ENCODE measurements around the gene NKTR. TPM values are rescaled to one million over a fixed set of nuclear protein-coding genes. Genes with fewer than 3 reads are reported as not detected.
A peak's percentile ranks its signal among the peaks of the same experiment; 100 is the strongest.

NKTR gene
- total and polyA plus RNA-seq, 9 of the 15 experiments (the other 6 are each of a cell fraction or from before 2014, with no cell fraction given): 19.7 to 123 (median 92.6) TPM

GRCh38 chr3:42595682-42596081, 4.8 kb upstream of the NKTR start:
- CTCF ChIA-PET (ENCODE audit: low intra/inter-chr PET ratio): no interaction called here
- no TSS peak for BruUV-seq (replicated peaks)
- H3K9me1 ChIP-seq (ENCODE audit: control insufficient read depth, insufficient read depth, low read length): no peaks in the 10 kb centered on the region
- ATAC-seq (no peak), DNase-seq (ENCODE audit: extremely low read depth in 1 of 4, low spot score in 3 of 4) (no peak), FAIRE-seq (no peak)
- POLR2A ChIA-PET: interaction anchor here (1.4 kb wide), 1 partner anchor 15 kb away, joined by 4 read pairs; the partner anchor contains the start of gene SEC22C
- peak; percentile 34; the same call in 1 of the 2 replicates for TF ChIP-seq NCOR1 (IDR thresholded peaks at IDR 0.05)
- TF ChIP-seq POLR2B (IDR thresholded peaks at IDR 0.05; ENCODE audit: low read depth, partially characterized antibody): peak; percentile 42
- peak; percentile 75 for TF ChIP-seq CBFA2T3 (IDR thresholded peaks at IDR 0.05)
- TF ChIP-seq GABPB1 (CRISPR knock-in tag; IDR thresholded peaks at IDR 0.05): 0 out of 2 replicates have a peak, but pooled peaks have one; percentile 21
- TF ChIP-seq PHB (CRISPR knock-in tag; IDR thresholded peaks at IDR 0.05): no peak
- peak; percentile 52 for TF ChIP-seq TCF3 (CRISPR knock-in tag; IDR thresholded peaks at IDR 0.05)
- no peak for TF ChIP-seq CTBP1 (IDR thresholded peaks at IDR 0.05; ENCODE audit: borderline replicate concordance)
- no peak for TF ChIP-seq MLLT1 (IDR thresholded peaks at IDR 0.05)
- peak; percentile 31; the same call in 1 of the 2 replicates for TF ChIP-seq CBFA2T2 (conservative IDR thresholded peaks at IDR 0.05)
- 0 out of 2 replicates have a peak, but pooled peaks have one; percentile 27 for TF ChIP-seq ARID1B (IDR thresholded peaks at IDR 0.05)
- peak; percentile 37 to 53; a peak in 1 of 4 replicates for TF ChIP-seq KDM1A (IDR thresholded peaks at IDR 0.05)
- peak; percentile 41; the same call in 1 of the 2 replicates for TF ChIP-seq TAL1 (IDR thresholded peaks at IDR 0.05)
- no peak for TF ChIP-seq ZBTB26 (CRISPR knock-in tag; IDR thresholded peaks at IDR 0.05)
- TF ChIP-seq BMI1 (IDR thresholded peaks at IDR 0.05; ENCODE audit: low read length): no peak
- H3K79me2 ChIP-seq (ENCODE audit: control insufficient read depth, insufficient read depth, low read length): peaks cover 42% of the 10 kb centered on the region
- no peak overlapping the region for H3K27ac ChIP-seq (ENCODE audit: extremely low read depth, low read depth, low read length)
- H3K27me3 ChIP-seq (ENCODE audit: control insufficient read depth in 2 of 2, insufficient read depth in 2 of 2, low read length in 2 of 2): no peaks in the 10 kb centered on the region
- no peak overlapping the region for H2AFZ ChIP-seq (ENCODE audit: low read depth, low read length)
- H4K20me1 ChIP-seq (replicated peaks; ENCODE audit: control insufficient read depth, insufficient read depth, low read length): no peaks in the 10 kb centered on the region
- H3K4me2 ChIP-seq (ENCODE audit: insufficient read depth, low read length): no peak overlapping the region
- H3K4me3 ChIP-seq: no peak overlapping the region
- in situ Hi-C loops (cut with MboI) (no loop called here), intact Hi-C loops (cut with micrococcal nuclease) (no loop called here)
- H3K9me3 ChIP-seq (replicated peaks; ENCODE audit: control insufficient read depth, insufficient read depth, low read depth, low read length): peaks cover 2% of the 10 kb centered on the region; the same call in 1 of the 2 replicates
- WGBS (ENCODE audit: insufficient coverage, low coverage, missing lambda C conversion rate): 85% methylated on average over 4 of the region's 4 CpGs
- H3K4me1 ChIP-seq (replicated peaks in 1 of 2; ENCODE audit: control insufficient read depth in 2 of 2, insufficient read depth in 2 of 2, low read length in 2 of 2): peaks cover 13 to 22% of the 10 kb centered on the region in 2 experiments; a peak in 4 of 5 replicates
- peaks cover 51% of the 10 kb centered on the region for H3K36me3 ChIP-seq (ENCODE audit: control insufficient read depth, insufficient read depth, low read length)
- H3K9ac ChIP-seq (ENCODE audit: insufficient read depth in 1 of 2, low read depth in 2 of 2, low read length in 2 of 2): no peak overlapping the region

Data from K562 (cell line).